Kidney (tissue), 14 donors: ENCODE measurements around the gene RANBP1. TPM values are rescaled to one million over a fixed set of nuclear protein-coding genes. Genes with fewer than 3 reads are reported as not detected.

ENCODE experiments used
- DNase-seq, 5 donors: peaks; one replicate each; pipeline ENCODE4 v3.0.0-alpha.2; 2013 to 2020
- FAIRE-seq: peaks from 2 replicates; lab custom pipeline; 2012; peaks lifted over from hg19 to GRCh38; lab: Jason Lieb, UNC
- H3K27ac ChIP-seq, 2 donors: one replicate each; pipeline ENCODE4 v1.7.0; 2013; ENCODE audit warnings: low read depth in 2 of 2, low read length in 2 of 2, inconsistent platforms in 1 of 2
- H3K27me3 ChIP-seq: one replicate; pipeline ENCODE4 v1.7.1; 2013; ENCODE audit warnings: low read length, inconsistent platforms; ENCODE audit not compliant: control insufficient read depth, insufficient read depth
- H3K36me3 ChIP-seq, 3 donors: one replicate each; pipeline versions ENCODE4 v1.7.0 to v1.7.1; 2013; ENCODE audit warnings: low read length in 3 of 3, control low read depth in 1 of 3, inconsistent platforms in 1 of 3; ENCODE audit not compliant: insufficient read depth in 3 of 3, control insufficient read depth in 2 of 3
- H3K4me1 ChIP-seq, 3 donors: one replicate each; pipeline versions ENCODE4 v1.7.0 to v1.7.1; 2013; ENCODE audit warnings: low read length in 3 of 3, inconsistent platforms in 1 of 3, low read depth in 1 of 3; ENCODE audit not compliant: control insufficient read depth in 2 of 3, insufficient read depth in 2 of 3
- H3K4me3 ChIP-seq, 3 donors: one replicate each; pipeline versions ENCODE4 v1.7.0 to v1.8.1; 2013; ENCODE audit warnings: low read length in 3 of 3, control low read depth in 1 of 3, inconsistent platforms in 1 of 3
- H3K9ac ChIP-seq, 3 donors: one replicate each; pipeline versions ENCODE4 v1.7.0 to v1.7.1; 2013; ENCODE audit warnings: low read length in 3 of 3, control low read depth in 1 of 3, inconsistent platforms in 1 of 3
- H3K9me3 ChIP-seq, 3 donors: one replicate each; pipeline versions ENCODE4 v1.7.0 to v1.7.1; 2013; ENCODE audit warnings: low read length in 3 of 3, control low read depth in 1 of 3, inconsistent platforms in 1 of 3; ENCODE audit not compliant: control insufficient read depth in 2 of 3, insufficient read depth in 1 of 3
- intact Hi-C: fragments of 100-400 bp; cut with DNase I; formaldehyde crosslinking; loops from one replicate; pipeline ENCODE4 v1.11.1; 2022
- polyA plus RNA-seq: library from polyadenylated mRNA; stranded (reverse); fragments of 350-450 nt; fragmentation: Illumina TruSeq; extraction: RNeasy Lipid Tissue Mini Kit (QIAGEN cat#74804); gene quantifications from one replicate; pipeline ENCODE4 v1.2.3, GENCODE V29; 2014; ENCODE audit warnings: low read depth, low replicate concordance; ENCODE audit not compliant: insufficient read depth
- total RNA-seq: library from RNA; stranded (reverse); fragmentation: NEBNext Ultra II Directional; extraction: Animal tissue kit (Norgen Biotek cat#: 25700); gene quantifications from one replicate; pipeline ENCODE4 v1.2.1, GENCODE V29; 2021
- TF ChIP-seq, protein P1 (sequence below): IDR thresholded peaks from 3 replicates; pipeline ENCODE4 v1.5.1; 2012; ENCODE audit warnings: mild to moderate bottlenecking, moderate library complexity, borderline replicate concordance; ENCODE audit not compliant: insufficient read depth; ENCODE audit errors: extremely low read depth
- donor health status: control.
- donor health status: control.
- donor health status: control.
- donor health status: control.
- donor health status: control.
- donor health status: DM: yes; HTN: yes; CAD: no.
- donor health status: Normal renal cell carcinoma (clear cell type).

RANBP1 gene
- total and polyA plus RNA-seq, 2 donors from 2014 or later = 67.2 to 80.5 TPM

DNA sequence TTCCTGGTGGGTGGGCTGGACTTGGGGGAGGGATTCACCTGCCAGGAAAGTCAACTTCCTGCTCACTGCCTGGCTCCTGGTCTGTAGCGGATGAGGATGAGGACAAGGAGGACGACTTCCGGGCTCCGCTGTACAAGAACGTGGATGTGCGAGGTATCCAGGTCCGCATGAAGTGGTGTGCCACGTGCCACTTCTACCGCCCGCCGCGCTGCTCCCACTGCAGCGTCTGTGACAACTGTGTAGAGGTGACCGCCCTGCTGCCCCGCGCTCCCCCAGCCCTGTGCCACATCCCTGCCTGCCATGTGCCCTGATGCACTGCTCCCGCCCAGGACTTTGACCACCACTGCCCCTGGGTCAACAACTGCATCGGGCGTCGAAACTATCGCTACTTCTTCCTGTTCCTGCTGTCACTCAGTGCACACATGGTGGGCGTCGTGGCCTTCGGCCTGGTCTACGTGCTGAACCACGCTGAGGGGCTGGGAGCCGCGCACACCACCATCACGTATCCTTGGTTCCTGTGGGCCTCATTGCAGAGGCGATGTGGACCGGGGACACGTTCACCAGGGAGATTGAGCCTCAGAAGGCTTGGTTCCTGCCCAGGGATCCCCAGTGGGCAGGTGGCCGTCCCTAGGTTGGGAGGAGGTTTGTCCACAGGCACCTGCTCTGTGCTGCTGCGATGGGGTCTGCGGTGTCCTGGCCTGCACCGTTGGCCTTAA lies 23.6 kb downstream of the RANBP1 start:
- H3K9ac ChIP-seq = no peak overlapping the region
- intact Hi-C loops = no loop called here
- no peak for DNase-seq
- H3K36me3 ChIP-seq = peaks cover 0 to 4% (median 0%) of the 10 kb centered on the region in 3 donors
- TF ChIP-seq, protein P1, sequence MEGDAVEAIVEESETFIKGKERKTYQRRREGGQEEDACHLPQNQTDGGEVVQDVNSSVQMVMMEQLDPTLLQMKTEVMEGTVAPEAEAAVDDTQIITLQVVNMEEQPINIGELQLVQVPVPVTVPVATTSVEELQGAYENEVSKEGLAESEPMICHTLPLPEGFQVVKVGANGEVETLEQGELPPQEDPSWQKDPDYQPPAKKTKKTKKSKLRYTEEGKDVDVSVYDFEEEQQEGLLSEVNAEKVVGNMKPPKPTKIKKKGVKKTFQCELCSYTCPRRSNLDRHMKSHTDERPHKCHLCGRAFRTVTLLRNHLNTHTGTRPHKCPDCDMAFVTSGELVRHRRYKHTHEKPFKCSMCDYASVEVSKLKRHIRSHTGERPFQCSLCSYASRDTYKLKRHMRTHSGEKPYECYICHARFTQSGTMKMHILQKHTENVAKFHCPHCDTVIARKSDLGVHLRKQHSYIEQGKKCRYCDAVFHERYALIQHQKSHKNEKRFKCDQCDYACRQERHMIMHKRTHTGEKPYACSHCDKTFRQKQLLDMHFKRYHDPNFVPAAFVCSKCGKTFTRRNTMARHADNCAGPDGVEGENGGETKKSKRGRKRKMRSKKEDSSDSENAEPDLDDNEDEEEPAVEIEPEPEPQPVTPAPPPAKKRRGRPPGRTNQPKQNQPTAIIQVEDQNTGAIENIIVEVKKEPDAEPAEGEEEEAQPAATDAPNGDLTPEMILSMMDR = no peak
- H3K4me3 ChIP-seq = no peak overlapping the region
- H3K9me3 ChIP-seq = no peaks in the 10 kb centered on the region
- H3K27ac ChIP-seq = no peak overlapping the region
- peaks cover 0 to 27% (median 7%) of the 10 kb centered on the region in 3 donors for H3K4me1 ChIP-seq
- no peak for FAIRE-seq
- H3K27me3 ChIP-seq = no peaks in the 10 kb centered on the region

DNA sequence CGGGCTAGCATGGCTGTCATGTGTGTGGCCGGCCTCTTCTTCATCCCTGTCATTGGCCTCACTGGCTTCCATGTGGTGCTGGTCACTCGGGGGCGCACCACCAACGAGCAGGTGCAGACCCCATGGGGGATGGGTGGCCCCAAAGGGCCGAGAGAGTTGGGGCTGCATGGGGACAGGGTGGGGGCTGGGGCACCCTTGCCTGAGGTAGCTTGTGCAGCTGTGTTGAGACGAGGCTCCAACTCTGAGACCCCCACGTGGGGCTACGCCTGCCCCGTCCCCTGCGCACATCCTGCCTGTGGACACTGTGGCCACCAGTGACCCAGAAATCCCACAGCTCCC lies 24.2 kb downstream of the RANBP1 start:
- FAIRE-seq (no peak), DNase-seq (no peak)
- Histone ChIP-seq H3K27ac (no peak overlapping the region), H3K4me1 (peaks cover 0 to 26% (median 7%) of the 10 kb centered on the region in 3 donors), H3K9ac (no peak overlapping the region), H3K36me3 (peaks cover 0 to 4% (median 0%) of the 10 kb centered on the region in 3 donors), H3K27me3 (no peaks in the 10 kb centered on the region), H3K4me3 (no peak overlapping the region), H3K9me3 (no peaks in the 10 kb centered on the region)
- intact Hi-C loops = no loop called here
- TF ChIP-seq, protein P1 = no peak

DNA sequence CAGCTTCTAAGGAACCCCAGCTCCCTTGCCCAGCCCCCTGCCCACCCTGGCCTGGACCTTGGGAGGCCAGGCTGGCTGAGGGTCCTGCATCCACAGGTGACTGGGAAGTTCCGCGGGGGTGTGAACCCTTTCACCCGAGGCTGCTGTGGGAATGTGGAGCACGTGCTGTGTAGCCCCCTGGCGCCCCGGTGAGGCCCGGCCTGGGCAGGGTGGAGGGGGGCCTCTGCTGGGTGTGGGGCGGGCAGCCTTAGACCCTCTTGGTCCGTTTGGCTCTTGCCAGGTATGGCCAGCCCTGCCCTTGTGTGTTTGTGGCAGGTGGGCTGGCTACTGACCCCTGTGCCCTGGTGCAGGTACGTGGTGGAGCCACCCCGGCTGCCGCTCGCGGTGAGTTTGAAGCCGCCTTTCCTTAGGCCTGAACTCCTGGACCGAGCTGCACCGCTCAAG lies 24.6 kb downstream of the RANBP1 start:
- H3K9me3 ChIP-seq = no peaks in the 10 kb centered on the region
- peaks cover 0 to 22% (median 4%) of the 10 kb centered on the region in 3 donors for H3K4me1 ChIP-seq
- intact Hi-C loops = no loop called here
- no peak overlapping the region for H3K9ac ChIP-seq
- no peak for DNase-seq
- H3K27me3 ChIP-seq = no peaks in the 10 kb centered on the region
- FAIRE-seq = no peak
- H3K36me3 ChIP-seq = peaks cover 0 to 4% (median 0%) of the 10 kb centered on the region in 3 donors
- no peak overlapping the region for H3K4me3 ChIP-seq
- TF ChIP-seq, protein P1 = no peak
- no peak overlapping the region for H3K27ac ChIP-seq
